ENCODE results near the gene TCIRG1.

TCIRG1 gene

GRCh38 chr11:68040101-68040956 is 1.5 kb downstream of the TCIRG1 start:
- no peak for DNase-seq

GRCh38 chr11:68040957-68041591 is 2.2 kb downstream of the TCIRG1 start:
- no peak for DNase-seq

GRCh38 chr11:68041617-68042218 is 2.9 kb downstream of the TCIRG1 start:
- no peak for DNase-seq

DNA sequence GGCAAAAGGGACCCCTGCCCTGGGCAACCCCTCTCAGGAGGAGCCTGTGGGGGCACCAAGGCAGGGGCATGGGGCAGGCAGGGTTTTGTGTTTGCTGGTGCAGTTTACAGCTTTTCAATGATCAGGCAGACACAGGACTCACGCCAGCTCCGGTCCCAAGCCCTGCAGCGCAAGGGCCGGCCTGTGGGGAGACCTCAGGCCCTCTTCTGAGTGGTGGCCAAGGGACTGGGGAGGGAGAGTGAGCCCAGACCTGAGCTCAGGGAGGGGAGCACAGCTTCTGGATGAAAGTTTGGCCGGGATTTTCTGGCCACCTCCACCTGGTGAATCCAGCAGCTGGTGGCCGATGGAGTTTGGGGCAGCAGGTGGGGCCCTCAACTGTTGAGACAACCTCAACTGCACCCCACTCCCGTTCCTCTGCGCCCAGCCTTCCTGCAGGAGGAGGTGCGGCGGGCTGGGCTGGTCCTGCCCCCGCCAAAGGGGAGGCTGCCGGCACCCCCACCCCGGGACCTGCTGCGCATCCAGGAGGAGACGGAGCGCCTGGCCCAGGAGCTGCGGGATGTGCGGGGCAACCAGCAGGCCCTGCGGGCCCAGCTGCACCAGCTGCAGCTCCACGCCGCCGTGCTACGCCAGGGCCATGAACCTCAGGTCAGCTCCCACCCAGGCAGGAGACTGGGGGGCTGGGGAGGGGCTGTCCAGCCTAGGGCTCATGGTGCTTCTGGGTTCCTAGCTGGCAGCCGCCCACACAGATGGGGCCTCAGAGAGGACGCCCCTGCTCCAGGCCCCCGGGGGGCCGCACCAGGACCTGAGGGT is 3.6 kb downstream of the TCIRG1 start:
- DNase-seq: no peak

DNA sequence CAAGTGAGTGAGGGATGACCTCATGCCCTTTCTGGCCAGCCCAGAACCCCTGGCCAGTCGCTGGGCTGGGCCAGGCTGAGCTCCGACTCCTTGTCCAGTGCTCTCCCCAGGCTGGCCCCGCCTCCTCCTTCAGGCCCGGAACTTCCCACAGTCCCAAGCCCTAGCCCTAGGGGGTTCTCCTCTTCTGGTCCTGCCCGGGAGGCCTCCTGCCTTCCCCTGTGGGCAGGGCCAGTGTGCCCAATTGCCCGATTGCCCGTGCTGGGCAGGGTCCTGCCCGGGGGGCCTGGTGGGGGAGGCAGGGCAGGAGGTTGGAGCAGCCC is 4.2 kb downstream of the TCIRG1 start:
- DNase-seq: no peak

DNA sequence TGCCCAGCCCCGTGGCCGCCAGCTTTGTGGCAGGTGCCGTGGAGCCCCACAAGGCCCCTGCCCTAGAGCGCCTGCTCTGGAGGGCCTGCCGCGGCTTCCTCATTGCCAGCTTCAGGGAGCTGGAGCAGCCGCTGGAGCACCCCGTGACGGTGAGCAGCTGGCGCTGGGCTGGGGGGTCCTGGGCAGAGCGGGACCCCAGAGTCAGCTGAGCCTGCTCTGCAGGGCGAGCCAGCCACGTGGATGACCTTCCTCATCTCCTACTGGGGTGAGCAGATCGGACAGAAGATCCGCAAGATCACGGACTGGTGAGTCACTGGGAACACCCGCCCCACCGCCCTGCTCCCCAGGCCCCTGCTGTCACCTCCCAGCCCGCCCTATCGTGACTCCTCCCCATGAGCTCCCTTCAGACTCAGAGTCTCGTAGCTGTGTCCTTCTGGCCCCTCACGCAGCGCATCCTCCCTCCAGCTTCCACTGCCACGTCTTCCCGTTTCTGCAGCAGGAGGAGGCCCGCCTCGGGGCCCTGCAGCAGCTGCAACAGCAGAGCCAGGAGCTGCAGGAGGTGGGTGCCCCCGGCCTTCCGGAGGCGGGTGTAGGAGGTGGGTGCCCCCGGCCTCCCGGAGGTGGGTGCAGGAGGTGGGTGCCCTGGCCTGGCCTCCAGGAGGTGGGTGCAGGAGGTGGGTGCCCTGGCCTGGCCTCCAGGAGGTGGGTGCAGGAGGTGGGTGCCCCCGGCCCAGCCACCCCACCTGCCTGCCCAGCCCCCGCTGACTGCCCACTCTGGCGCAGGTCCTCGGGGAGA is 4.7 kb downstream of the TCIRG1 start:
- no peak for DNase-seq

DNA sequence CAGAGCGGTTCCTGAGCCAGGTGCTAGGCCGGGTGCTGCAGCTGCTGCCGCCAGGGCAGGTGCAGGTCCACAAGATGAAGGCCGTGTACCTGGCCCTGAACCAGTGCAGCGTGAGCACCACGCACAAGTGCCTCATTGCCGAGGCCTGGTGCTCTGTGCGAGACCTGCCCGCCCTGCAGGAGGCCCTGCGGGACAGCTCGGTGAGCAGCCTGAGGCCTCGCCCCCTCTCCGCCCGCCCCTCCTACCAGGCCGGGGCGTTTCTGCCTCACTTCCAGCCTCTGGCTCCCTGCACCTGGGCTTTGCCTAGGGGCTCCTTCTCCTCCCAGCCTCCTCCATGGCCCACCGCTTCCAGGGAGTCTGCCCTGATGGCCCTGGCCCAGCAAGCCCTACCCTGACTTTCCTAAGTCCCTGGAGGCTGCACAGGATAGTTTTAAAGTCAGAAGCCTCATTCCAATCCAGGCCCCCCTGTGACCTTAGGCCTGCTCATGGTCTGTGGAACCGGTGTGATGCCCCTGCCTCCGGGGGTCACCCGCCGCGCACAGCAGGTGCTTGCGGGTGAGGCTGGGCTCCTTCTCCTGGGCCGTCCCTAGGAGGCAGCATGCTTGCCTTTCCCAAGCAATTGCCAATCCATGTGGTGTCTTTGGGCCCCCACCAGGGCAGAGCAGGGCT is 5.5 kb downstream of the TCIRG1 start:
- no peak for DNase-seq

GRCh38 chr11:68044898-68045351 is 6.1 kb downstream of the TCIRG1 start:
- DNase-seq: no peak

DNA sequence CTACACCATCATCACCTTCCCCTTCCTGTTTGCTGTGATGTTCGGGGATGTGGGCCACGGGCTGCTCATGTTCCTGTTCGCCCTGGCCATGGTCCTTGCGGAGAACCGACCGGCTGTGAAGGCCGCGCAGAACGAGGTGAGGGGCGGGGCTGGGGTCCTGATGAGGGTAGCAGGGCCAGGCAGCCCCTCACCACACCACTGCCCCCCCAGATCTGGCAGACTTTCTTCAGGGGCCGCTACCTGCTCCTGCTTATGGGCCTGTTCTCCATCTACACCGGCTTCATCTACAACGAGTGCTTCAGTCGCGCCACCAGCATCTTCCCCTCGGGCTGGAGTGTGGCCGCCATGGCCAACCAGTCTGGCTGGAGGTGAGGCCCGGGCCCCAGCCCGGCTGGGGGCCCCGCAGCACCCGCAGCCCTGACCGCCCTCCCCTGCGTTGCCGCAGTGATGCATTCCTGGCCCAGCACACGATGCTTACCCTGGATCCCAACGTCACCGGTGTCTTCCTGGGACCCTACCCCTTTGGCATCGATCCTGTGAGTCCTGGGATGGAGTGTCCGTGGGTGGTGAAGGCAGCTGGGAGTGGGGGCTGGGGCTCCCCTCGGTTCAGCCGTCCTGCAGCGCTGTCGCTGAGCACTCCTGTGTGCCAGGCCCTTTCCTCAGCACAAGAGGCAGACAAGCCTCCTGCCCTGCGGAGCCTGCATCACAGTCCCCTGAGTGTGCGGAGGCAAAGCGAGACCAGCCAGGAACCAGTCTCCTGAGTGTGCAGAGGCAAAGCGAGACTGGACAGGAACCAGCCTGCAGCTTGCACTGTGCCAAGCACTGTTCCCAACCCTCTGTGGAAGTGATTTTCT is 8.8 kb downstream of the TCIRG1 start:
- DNase-seq: no peak

DNA sequence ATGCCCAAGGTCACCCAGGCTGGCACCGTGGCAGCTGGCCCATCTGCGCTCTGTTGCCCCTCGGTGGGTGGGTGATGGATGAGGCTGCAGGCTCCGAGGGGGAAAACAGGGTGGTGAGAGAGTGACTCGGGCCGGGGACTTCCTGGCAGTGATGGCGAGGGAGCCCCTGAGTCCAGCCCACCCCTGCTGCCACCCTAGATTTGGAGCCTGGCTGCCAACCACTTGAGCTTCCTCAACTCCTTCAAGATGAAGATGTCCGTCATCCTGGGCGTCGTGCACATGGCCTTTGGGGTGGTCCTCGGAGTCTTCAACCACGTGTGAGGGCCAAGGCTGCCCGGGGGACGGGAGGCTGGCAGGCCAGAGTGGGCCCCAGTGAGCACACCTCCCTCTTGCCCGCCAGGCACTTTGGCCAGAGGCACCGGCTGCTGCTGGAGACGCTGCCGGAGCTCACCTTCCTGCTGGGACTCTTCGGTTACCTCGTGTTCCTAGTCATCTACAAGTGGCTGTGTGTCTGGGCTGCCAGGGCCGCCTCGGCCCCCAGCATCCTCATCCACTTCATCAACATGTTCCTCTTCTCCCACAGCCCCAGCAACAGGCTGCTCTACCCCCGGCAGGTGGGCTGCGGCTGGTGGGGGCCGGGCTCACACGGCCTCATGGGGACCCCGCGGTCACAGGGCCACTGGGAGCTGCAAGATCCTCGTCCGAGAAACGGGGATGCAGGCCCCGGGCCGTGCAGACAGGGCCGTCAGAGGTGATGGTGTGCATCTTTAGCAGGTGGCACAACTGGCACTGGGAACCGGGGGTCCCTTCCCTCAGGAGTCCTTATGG is 10.1 kb downstream of the TCIRG1 start:
- DNase-seq: no peak

GRCh38 chr11:68049509-68050370 is 10.9 kb downstream of the TCIRG1 start:
- no peak for DNase-seq

- DNase-seq: no peak
Measured at GRCh38 chr11:68050371-68050841, 11.6 kb downstream of the TCIRG1 start.

GRCh38 chr11:68051191-68052136 is 12.6 kb downstream of the TCIRG1 start:
- DNase-seq: no peak

DNA sequence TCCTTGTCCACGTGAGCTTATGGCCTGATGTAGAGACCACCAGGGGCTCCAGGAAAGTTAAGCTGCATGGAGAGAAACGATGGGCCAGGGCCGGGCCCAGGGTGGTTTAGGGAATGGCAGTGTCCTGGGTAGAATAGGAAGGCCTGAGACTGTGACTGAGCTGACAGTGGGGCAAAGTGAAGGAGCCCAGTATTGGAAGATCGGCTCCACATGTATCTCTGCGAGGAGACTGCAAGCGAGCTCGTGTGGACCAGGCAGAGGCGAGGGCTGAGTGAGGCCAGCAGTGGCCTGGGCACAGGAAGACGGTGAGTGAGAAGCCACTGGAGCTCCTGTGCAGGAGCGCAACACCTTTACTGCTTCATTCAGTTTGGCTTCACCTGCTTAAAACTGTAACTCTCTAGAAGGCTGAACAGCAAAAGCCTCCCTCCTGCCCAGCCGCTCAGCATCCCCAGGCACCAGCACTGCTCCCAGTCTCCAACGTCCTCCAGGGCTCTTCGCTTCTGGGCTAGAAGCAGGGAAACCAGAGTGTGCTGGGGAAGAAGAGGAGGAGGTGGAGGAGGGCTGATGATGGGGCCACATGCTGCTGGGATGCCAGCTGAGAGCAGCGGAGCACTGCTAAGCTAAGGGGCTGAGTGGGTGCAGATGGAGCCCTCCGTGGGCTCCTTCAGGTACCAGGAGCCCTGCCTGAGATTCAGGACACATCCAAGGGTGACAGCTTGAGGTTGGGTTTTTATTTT is 13.5 kb downstream of the TCIRG1 start:
- DNase-seq: no peak

GRCh38 chr11:68053117-68053516 is 14.3 kb downstream of the TCIRG1 start:
- DNase-seq: no peak

DNA sequence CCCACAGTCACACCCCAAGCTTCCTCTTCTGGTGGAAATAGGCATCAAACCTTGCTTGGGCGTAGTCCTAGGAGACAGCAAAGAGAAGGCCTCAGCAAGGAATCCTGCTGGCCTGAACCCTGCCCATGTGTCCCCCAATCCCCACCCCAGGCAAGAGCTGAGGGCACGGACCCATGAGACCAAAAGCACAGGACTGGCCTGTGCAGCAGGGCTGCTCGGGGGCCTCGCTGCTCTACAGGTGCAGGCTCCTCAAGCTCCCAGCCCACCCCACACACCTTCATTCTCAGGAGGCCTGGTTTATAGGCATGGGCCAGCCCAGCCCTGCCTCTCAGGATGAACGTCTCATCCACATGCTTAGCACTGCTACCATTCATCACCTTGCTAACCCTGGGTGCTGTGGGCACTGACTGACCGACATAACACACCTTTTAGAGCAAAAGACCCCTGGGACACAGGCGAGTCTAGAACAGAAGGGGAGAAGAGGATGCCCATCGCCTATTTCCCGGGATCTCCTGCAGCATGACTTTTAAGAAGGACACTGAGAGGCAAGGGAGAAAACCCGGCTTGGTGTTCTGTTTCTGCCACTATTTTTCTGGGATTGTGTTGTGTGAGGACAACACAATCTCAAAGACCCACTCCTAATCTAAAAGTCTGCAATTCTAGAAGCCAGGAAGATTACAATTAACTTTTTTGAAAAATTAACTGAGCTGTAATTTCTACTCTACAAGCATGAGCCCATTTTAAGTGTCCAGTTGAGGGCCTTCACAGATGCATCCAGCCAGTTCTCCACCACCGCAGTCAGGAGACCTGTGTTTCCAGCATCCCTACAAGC is 15.4 kb downstream of the TCIRG1 start:
- DNase-seq: no peak
